ENCODE data around the gene CABP4. TPM values are rescaled to one million over a fixed set of nuclear protein-coding genes. Genes with fewer than 3 reads are reported as not detected.
"Not testable (repeated sequence)": the region's sequence is repeated elsewhere in the genome, so short reads cannot be mapped to it uniquely, and the experiment has no call there.

The CABP4 gene
- total RNA-seq, 1 donor: not detected

GRCh38 chr11:67423891-67424613, 31.1 kb upstream of the CABP4 start:
- no peak for DNase-seq (ENCODE audit: low read depth)
- H3K4me3 ChIP-seq (ENCODE audit: low read depth, low read length): no peak overlapping the region
- no peak for TF ChIP-seq CTCF (IDR thresholded peaks at IDR 0.05; ENCODE audit: insufficient read depth, low read depth, low read length)

GRCh38 chr11:67427364-67427859, 27.7 kb upstream of the CABP4 start:
- not testable (repeated sequence) for DNase-seq (ENCODE audit: low read depth)
- peak overlapping the region; percentile 75 for H3K4me3 ChIP-seq (ENCODE audit: low read depth, low read length)

- peak within 1 kb of the TSS; percentile 75 for H3K4me3 ChIP-seq (ENCODE audit: low read depth, low read length)
- peak; percentile 97 for DNase-seq (ENCODE audit: low read depth)
- TF ChIP-seq CTCF (IDR thresholded peaks at IDR 0.05; ENCODE audit: insufficient read depth, low read depth, low read length): no peak
Observed at GRCh38 chr11:67428052-67429001, 26.8 kb upstream of the CABP4 start, which contains the start of gene RPS6KB2. RPS6KB2 (plus strand) TSS chr11:67428494; CDS start chr11:67428546, 52 bp downstream.

GRCh38 chr11:67429038-67429668, 26.0 kb upstream of the CABP4 start:
- TF ChIP-seq CTCF (IDR thresholded peaks at IDR 0.05; ENCODE audit: insufficient read depth, low read depth, low read length): no peak
- peak overlapping the region; percentile 75 for H3K4me3 ChIP-seq (ENCODE audit: low read depth, low read length)
- no peak for DNase-seq (ENCODE audit: low read depth)

- no peak for DNase-seq (ENCODE audit: low read depth)
- TF ChIP-seq CTCF (IDR thresholded peaks at IDR 0.05; ENCODE audit: insufficient read depth, low read depth, low read length): no peak
- no peak overlapping the region for H3K4me3 ChIP-seq (ENCODE audit: low read depth, low read length)
Observed at GRCh38 chr11:67429722-67430121, 25.4 kb upstream of the CABP4 start.

- no peak overlapping the region for H3K4me3 ChIP-seq (ENCODE audit: low read depth, low read length)
- DNase-seq (ENCODE audit: low read depth): no peak
- TF ChIP-seq CTCF (IDR thresholded peaks at IDR 0.05; ENCODE audit: insufficient read depth, low read depth, low read length): no peak
Observed at GRCh38 chr11:67431346-67432249, 23.6 kb upstream of the CABP4 start.

Measured in fibroblast of villous mesenchyme (primary cell).